ENCODE data around the gene SFXN3.

Gene SFXN3

DNA sequence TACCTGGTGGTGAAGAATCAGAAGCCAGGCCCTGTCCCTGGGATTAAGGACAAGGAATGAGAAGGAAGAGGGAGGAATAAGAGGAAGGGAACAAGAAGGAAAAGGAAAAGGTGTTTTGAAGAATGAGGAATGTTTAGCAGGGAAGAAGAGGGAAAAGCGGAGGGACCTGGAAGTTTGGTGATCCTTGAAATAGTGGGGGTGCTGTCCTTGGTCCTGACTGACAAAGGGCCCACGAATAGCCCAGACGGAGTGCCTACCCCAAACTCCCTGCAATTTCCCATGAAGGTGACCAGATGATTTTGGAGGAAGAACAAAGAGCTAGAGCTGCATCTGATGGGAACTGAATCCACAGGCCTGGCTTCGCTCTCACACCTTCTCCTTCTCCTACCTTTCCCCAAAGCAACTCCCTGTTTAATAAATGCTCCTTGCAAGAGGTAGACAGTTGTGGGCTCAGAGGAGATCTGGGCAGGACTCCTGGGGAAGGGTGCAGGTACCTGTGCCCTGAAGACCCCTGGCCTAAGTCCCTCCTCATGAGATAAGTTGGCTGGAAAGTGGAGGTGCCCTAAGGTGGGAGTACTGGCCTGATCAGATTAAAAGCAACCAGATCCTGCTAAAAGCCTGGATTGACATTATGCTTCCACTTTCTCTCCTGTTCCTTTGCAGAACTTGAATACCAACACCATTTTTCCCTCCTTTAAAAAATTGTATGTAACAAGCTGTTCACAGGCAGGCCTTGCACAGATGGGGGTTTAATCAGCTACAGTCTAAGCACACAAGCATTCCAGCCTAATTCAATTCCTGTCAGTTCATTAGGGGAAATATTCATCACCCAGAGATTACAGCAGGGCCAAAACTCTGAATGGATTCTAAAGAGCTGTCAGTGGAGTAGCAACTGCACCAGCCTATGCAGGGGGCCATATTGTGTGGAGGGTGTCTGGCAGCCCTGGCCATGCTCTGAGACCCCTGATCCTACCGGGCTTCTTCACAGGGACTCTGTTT is 50.2 kb downstream of the SFXN3 start:
- peak; percentile 52 for DNase-seq

DNA sequence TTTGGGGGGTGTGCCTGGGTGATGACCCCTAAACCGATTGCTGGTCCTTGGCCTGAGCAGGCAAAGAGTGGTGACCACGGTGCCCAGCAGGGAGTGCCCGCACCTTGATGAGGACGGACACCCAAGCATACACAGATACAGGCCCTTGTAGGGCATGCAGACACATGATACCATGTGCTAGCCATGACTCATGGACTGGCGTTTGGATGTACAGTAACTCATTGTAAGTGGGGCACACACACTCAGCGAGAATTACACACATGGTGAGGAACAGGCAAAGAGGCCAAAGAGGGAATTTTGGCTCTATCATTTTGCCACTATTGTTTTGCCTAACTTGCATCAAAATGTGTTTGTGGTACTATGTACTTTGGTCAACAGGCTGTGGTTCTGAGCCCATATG is 54.8 kb downstream of the SFXN3 start:
- DNase-seq: no peak

DNA sequence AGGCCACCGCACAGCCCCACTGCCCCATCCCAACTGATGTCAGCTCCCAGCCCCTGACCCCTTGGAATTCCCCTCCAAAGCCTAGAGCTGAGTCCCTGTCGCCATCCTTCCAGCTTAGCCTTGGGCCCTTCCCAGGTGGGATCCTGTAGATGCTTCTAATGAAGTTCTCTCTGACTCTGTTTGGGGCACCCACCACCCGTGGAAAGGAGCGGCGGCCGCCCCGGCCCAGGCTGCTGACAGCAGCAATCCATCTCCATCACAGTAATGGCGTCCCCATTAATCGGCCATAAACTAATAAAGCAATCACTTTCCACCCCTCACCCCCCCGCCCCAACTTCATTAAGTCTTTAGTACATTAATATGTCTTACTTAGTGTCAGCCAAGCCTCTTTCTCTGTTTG is 56.3 kb downstream of the SFXN3 start:
- no peak for DNase-seq

DNA sequence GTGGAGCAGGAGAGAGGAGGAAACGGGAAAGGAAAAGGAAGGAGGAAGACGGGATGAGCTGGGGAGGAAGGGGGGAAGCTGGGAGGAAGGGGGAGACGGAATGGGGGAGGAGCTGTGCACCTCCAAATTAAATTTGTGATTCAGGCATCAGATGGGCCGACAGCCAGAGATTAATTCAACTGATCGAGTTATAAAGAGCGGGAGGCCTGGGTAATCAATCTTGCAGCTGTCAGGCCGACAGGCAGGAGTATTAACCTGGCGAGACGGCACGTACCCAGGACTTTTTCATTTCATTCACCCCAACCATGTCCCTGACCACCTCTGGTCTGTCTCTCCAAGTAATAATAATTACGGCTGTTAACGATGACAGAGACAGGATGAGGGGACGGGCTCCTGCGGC is 56.9 kb downstream of the SFXN3 start:
- no peak for DNase-seq

DNA sequence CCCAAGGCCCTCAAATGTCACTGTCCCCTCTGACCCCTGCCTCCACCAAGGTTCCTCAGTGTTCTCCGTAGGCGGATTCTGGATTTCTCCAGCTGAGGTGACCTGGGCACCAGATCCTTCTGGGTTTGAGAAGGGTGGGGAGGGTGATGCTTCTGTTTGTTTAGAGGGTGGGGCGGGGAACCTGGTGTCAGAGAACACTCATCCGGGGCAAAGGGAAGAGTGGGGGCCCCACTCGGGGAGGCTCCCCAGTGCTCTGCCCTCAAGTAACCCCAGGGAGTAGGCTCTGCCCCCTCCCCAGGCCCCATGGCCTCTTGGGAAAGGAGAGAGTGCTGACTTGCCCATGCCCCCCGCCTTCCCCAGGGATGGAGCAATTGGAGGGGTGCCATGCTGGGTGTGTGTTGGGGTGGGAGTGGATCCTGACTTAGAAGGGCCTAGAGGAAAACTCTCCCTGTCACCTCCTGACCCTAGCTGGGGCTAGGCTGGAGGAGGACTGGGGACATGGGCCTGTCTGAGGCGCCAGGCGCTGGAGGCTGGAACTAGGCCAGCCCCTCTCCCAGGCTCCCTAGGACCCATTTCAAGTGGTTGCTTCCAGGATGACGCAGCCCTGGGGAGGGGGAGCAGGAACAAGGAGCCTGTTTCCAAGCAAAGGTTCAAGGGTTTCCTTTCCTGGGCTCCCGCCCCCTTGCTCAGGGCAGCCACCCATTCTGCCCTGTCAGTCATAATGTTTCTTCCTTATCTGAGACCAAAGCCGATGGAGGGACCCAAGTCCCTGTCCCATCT is 58.7 kb downstream of the SFXN3 start:
- DNase-seq: no peak

DNA sequence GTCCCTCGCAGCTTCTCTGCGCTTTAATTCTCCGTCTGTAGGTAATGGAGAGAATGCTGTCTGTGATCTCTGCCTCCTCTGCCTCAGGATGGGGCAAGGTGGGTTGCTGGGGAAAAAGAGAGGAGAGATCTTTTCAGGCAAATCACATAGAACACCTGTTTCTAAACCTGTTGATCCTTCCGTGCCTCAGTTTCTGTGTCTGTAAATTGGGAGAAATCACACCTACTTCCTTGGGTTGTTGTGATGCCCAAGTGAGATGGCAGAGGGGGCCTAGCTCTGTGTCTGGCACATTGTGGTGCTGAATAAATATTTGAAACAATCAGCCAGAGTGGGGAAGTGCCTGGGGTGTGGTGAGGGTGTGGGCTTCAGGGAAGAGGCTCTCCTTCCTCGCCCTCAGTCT is 59.6 kb downstream of the SFXN3 start:
- DNase-seq: no peak

Data from hematopoietic multipotent progenitor cell treated with erythropoietin and hydrocortisone succinate and interleukin-3 and kit ligand, for 6 days (in vitro differentiated cells).